OCI-LY3 (cell line): Measurements from ENCODE around the gene STAT6.

Source experiments
- CTCF ChIP-seq: fragments of 200-600, 300-600 bp; sonication (generic); IDR thresholded peaks from 2 replicates; pipeline ENCODE4 v1.5.1; 2014; ENCODE audit warnings: antibody characterized with exemption, low read length, low read depth
- EZH2phosphoT487 ChIP-seq: fragments of 200-600 bp; shearing (Covaris generic); IDR thresholded peaks from 2 replicates; pipeline ENCODE4 v1.6.1; 2018; ENCODE audit warnings: antibody characterized with exemption, mixed run types, low read depth

GRCh38 chr12:57078519-57079404 lies 32.4 kb downstream of the STAT6 start, which contains the start of gene NEMP1:
- TF ChIP-seq CTCF (no peak), EZH2phosphoT487 (no peak)
